ENCODE measurements around the gene PGD.
A peak's percentile ranks its signal among the peaks of the same experiment; 100 is the strongest.

The PGD gene

GRCh38 chr1:10379101-10379620 is 19.7 kb upstream of the PGD start:
- TF ChIP-seq, protein P1, sequence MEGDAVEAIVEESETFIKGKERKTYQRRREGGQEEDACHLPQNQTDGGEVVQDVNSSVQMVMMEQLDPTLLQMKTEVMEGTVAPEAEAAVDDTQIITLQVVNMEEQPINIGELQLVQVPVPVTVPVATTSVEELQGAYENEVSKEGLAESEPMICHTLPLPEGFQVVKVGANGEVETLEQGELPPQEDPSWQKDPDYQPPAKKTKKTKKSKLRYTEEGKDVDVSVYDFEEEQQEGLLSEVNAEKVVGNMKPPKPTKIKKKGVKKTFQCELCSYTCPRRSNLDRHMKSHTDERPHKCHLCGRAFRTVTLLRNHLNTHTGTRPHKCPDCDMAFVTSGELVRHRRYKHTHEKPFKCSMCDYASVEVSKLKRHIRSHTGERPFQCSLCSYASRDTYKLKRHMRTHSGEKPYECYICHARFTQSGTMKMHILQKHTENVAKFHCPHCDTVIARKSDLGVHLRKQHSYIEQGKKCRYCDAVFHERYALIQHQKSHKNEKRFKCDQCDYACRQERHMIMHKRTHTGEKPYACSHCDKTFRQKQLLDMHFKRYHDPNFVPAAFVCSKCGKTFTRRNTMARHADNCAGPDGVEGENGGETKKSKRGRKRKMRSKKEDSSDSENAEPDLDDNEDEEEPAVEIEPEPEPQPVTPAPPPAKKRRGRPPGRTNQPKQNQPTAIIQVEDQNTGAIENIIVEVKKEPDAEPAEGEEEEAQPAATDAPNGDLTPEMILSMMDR (IDR thresholded peaks at IDR 0.05; ENCODE audit: poor library complexity, severe bottlenecking), result no peak
- DNase-seq (ENCODE audit: low spot score) (no peak), ATAC-seq (ENCODE audit: low read depth) (no peak)
- H3K4me3 ChIP-seq (ENCODE audit: severe bottlenecking), result no peak overlapping the region
- no peaks in the 10 kb centered on the region for H3K4me1 ChIP-seq (ENCODE audit: insufficient read depth, poor library complexity, severe bottlenecking)
- H3K27me3 ChIP-seq (ENCODE audit: insufficient read depth, poor library complexity, severe bottlenecking), result no peaks in the 10 kb centered on the region
- H3K36me3 ChIP-seq (ENCODE audit: low read depth), result peaks cover 20% of the 10 kb centered on the region
- no peaks in the 10 kb centered on the region for H3K9me3 ChIP-seq (ENCODE audit: severe bottlenecking)
- H3K27ac ChIP-seq (ENCODE audit: poor library complexity, severe bottlenecking), result no peak overlapping the region

GRCh38 chr1:10379676-10380075 is 19.2 kb upstream of the PGD start:
- Histone ChIP-seq H3K27me3 (ENCODE audit: insufficient read depth, poor library complexity, severe bottlenecking) (no peaks in the 10 kb centered on the region), H3K27ac (ENCODE audit: poor library complexity, severe bottlenecking) (no peak overlapping the region), H3K4me1 (ENCODE audit: insufficient read depth, poor library complexity, severe bottlenecking) (no peaks in the 10 kb centered on the region), H3K36me3 (ENCODE audit: low read depth) (peaks cover 15% of the 10 kb centered on the region), H3K9me3 (ENCODE audit: severe bottlenecking) (no peaks in the 10 kb centered on the region), H3K4me3 (ENCODE audit: severe bottlenecking) (no peak overlapping the region)
- no peak for ATAC-seq (ENCODE audit: low read depth)
- TF ChIP-seq, protein P1 (IDR thresholded peaks at IDR 0.05; ENCODE audit: poor library complexity, severe bottlenecking), result no peak
- no peak for DNase-seq (ENCODE audit: low spot score)

DNA sequence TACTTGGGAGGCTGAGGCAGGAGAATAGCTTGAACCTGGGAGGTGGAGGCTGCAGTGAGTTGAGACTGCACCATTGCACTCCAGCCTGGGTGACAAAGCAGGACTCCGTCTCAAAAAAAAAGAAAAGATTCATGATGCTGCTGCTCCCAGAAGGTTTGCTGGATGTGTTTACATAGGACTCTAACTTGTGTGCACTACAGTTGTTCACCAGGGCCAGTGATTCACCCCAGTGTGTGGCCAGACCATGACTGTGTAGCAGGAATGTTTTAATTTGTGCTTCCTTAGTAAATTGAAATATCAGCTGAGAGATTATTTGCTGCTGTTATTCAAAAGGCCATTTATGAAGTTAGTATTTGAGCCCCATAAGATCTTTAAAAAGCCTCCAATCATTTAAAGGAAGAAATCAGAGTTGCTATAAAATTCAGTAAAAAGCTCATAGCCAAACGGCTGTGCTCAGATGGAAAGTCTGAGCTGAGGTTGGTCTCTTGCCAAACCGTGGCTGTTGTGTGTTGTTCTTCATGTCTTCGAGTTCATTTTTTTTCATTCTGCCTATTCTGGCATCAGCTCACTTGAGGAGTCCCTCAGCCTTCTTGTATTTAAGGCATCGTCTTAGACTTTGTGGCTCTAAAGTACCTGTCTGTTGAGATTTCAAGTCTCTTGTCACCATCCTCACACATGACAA is 18.1 kb upstream of the PGD start:
- H3K36me3 ChIP-seq (ENCODE audit: low read depth), result peaks cover 14% of the 10 kb centered on the region

GRCh38 chr1:10383630-10384029 is 15.2 kb upstream of the PGD start:
- peaks cover 3% of the 10 kb centered on the region; the same call in 1 of the 2 replicates for H3K36me3 ChIP-seq (ENCODE audit: low read depth)
- no peak for DNase-seq (ENCODE audit: low spot score)
- H3K27me3 ChIP-seq (ENCODE audit: insufficient read depth, poor library complexity, severe bottlenecking), result no peaks in the 10 kb centered on the region
- peaks cover 8% of the 10 kb centered on the region for H3K4me1 ChIP-seq (ENCODE audit: insufficient read depth, poor library complexity, severe bottlenecking)
- no peak overlapping the region for H3K4me3 ChIP-seq (ENCODE audit: severe bottlenecking)
- ATAC-seq (ENCODE audit: low read depth), result no peak
- no peak overlapping the region for H3K27ac ChIP-seq (ENCODE audit: poor library complexity, severe bottlenecking)
- TF ChIP-seq, protein P1 (IDR thresholded peaks at IDR 0.05; ENCODE audit: poor library complexity, severe bottlenecking), result no peak
- no peaks in the 10 kb centered on the region for H3K9me3 ChIP-seq (ENCODE audit: severe bottlenecking)

More for the DNA sequence above, 18.1 kb upstream of the PGD start:
- no peaks in the 10 kb centered on the region for H3K9me3 ChIP-seq (ENCODE audit: severe bottlenecking)
- no peaks in the 10 kb centered on the region for H3K4me1 ChIP-seq (ENCODE audit: insufficient read depth, poor library complexity, severe bottlenecking)
- no peak for DNase-seq (ENCODE audit: low spot score)
- H3K4me3 ChIP-seq (ENCODE audit: severe bottlenecking), result no peak overlapping the region
- TF ChIP-seq, protein P1 (IDR thresholded peaks at IDR 0.05; ENCODE audit: poor library complexity, severe bottlenecking), result no peak
- 0 out of 3 replicates have a peak, but pooled peaks have one; percentile 54 for ATAC-seq (ENCODE audit: low read depth)
- H3K27ac ChIP-seq (ENCODE audit: poor library complexity, severe bottlenecking), result no peak overlapping the region
- no peaks in the 10 kb centered on the region for H3K27me3 ChIP-seq (ENCODE audit: insufficient read depth, poor library complexity, severe bottlenecking)

- Histone ChIP-seq H3K9me3 (ENCODE audit: severe bottlenecking) (no peaks in the 10 kb centered on the region), H3K27me3 (ENCODE audit: insufficient read depth, poor library complexity, severe bottlenecking) (no peaks in the 10 kb centered on the region), H3K4me3 (ENCODE audit: severe bottlenecking) (no peak overlapping the region), H3K36me3 (ENCODE audit: low read depth) (peaks cover 3% of the 10 kb centered on the region; the same call in 1 of the 2 replicates), H3K4me1 (ENCODE audit: insufficient read depth, poor library complexity, severe bottlenecking) (peaks cover 8% of the 10 kb centered on the region), H3K27ac (ENCODE audit: poor library complexity, severe bottlenecking) (no peak overlapping the region)
- no peak for ATAC-seq (ENCODE audit: low read depth)
- TF ChIP-seq, protein P1 (IDR thresholded peaks at IDR 0.05; ENCODE audit: poor library complexity, severe bottlenecking), result no peak
- DNase-seq (ENCODE audit: low spot score), result no peak
Measured at GRCh38 chr1:10384219-10384618, 14.6 kb upstream of the PGD start.
